ENCODE data around the gene JUN.

The JUN gene

DNA sequence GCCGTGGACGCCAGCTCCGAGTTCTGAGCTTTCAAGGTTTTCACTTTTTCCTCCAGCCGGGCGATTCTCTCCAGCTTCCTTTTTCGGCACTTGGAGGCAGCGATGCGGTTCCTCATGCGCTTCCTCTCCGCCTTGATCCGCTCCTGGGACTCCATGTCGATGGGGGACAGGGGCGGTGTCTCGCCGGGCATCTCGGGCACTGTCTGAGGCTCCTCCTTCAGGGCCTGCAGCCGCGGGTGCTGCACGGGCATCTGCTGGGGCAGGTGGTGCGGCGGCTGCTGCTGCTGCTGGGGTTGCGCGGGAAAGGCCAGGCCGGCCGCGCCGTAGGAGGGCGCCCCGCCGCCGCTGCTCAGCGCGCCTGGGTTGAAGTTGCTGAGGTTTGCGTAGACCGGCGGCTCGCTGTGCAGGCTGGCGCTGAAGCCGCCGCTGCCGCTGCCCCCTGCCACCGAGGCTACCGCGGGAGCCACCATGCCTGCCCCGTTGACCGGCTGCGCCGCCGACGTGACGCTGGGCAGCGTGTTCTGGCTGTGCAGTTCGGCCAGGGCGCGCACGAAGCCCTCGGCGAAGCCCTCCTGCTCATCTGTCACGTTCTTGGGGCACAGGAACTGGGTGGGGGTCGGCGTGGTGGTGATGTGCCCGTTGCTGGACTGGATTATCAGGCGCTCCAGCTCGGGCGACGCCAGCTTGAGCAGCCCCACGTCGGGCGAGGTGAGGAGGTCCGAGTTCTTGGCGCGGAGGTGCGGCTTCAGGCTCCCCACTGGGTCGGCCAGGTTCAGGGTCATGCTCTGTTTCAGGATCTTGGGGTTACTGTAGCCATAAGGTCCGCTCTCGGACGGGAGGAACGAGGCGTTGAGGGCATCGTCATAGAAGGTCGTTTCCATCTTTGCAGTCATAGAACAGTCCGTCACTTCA is 1.4 kb downstream of the JUN start:
- peak; percentile 34 for DNase-seq

DNA sequence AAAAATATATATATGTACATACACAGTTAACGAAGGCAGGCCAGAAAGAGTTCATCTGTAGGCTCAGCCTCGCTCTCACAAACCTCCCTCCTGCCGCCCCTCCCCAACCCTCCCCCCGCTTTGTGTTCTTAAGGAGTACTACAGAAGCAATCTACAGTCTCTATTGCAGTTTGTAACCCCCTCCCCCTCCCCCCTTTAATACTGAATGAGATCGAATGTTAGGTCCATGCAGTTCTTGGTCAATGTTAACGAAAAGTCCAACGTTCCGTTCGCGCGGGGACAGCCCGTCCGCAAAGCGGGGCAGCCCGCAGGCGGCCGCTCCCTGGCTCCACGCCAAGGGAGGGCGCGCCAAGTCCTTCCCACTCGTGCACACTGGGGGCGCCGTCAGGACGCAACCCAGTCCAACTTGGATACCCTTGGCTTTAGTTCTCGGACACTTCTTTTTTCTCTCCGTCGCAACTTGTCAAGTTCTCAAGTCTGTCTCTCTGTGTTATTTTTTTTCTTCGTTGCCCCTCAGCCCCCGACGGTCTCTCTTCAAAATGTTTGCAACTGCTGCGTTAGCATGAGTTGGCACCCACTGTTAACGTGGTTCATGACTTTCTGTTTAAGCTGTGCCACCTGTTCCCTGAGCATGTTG is 2.2 kb downstream of the JUN start:
- peak; percentile 66 for DNase-seq

DNA sequence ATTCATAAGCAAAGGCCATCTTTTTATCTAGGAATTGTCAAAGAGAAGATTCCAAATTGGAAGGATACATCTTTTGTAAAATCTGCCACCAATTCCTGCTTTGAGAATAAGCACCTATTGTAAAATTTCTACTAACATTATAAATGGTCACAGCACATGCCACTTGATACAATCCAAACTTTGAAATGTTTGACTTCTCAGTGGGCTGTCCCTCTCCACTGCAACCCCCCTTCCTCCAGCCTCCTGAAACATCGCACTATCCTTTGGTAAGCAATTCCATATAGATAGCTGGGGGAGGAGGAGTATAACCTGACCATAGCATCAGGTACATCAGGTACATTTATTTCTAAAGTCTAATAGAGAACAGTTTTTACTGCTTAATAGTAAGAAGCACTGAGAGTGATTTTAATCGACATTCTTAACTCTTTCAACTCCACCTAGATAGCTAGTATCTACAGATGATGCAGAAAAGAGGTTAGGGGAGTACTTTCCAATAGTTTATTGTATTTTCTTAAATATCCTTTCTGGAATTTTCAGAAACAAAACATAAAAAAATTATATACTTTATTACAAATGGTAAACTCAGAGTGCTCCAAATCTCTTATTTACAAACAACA is 2.9 kb downstream of the JUN start:
- no peak for DNase-seq

DNA sequence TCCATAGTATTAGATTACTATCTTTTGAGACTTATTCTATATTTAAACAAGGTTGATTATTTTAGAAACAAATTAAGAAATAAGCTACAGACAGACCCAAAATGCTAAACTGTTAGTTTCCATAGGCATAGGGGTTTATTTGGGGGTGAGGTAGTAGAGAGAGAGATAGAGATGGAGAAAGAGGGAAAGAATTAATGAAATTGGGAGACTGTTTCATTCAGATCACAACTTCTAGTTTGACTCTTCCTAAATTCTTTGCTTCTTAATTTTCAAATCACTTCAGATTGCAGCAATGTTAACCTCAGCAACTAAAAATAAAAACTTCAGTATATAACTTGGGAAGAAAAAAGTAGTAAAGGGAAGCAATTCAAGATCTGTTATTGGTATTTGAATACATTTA is 3.4 kb downstream of the JUN start:
- DNase-seq = no peak

DNA sequence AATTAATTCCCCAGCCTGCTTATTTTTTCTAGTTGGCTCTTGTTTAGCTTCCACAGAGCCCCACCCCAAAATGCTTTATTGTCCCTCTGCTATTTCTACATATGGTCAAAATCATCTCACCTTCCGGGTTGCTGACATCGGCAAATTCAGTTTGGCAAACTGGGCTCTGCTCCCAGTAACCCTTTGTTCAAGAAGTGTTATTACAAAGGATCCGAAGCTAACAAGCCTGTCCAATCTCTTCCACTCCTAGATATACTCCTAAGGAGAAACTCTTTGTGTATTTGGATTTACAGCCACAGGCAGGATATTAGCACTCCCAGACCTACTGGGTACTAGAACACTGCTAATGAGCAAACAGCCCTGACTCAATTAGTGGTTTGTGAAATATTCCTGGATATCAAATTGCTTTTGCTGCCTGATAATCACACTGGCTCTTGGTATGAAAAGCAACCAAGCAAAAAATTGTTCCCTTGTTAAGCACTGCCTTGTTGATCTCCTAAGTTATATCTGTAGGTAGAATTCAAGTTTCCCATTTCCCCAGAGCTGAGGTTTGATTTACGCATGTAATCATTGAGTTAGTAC is 4.0 kb downstream of the JUN start:
- DNase-seq = peak; percentile 46

DNA sequence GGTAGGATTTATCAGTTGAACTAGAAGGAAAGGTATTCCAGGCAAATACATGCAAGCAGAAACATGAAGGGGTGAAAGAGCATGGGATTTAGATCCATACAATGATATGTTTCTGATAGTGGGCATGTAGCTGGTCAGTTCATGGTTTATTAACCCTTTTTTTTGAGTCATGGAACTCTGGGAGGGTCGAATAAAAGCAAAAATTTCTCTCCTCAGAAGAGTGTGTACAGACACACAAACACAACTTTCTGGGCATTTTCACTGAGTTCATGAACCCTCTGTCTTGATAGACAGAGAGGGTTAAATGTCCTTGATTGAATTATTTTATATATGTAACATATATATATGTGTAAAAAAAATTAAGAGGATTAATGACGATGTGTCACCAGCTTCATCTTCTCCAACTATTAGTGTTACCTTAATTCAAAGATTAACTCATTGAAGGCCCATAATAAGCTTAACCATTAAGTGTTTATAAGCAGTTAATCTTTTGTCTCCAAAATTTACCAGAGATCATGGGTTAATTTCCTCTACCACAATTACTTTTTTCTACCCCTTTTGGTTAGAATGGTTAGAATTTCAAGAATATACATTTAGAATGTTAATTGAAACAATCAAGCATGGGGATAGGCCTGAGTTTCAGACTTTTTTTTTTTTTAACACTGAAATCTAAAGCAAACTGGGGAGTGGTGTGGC is 4.6 kb downstream of the JUN start:
- no peak for DNase-seq

DNA sequence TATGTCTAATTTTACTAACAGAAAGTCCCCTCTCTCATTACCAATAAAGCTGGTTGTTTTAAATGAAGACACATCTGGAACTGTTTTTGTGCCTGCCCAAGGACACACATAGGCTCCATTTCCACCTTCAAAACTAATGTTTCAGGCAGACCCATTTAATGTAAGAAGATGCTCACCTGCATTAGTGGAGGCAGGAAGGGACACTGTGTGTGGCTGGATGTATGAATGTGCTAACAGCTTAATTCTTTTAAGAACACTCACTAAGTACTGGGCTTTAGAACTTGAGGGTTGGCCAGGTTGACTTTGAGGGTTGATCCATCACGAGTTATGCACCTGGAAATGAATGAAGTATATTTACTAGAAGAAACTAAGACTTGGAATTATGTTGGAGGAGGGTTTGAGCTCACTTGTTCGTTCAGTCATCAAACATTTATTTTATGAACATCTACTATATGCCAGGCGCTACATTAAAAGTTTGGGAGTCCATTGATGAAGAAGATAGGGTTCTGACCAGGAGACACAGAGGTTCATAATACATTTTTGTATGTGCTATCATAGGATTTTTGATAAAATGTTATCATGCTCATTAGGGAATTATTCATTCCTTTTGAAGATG is 5.4 kb downstream of the JUN start:
- no peak for DNase-seq

DNA sequence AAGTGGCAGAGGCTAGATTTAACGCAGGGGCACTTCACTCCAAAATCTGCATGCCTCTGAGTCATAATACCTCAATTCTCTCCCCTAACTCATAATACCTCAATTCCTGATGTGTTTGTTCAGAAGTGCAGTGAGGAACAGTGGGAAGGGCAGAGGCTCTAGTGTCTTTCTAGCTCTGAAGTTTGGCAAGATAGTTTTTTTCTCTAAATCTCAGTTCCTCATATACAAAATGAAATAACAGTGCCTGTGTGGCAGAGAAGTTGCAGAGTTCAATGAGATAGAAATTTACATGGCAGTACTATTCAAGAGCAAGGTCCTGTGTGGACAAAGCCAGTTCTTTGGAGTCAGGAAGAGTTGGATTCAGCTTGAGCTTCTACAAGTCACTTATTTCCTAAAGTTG is 9.8 kb downstream of the JUN start:
- DNase-seq = no peak

DNA sequence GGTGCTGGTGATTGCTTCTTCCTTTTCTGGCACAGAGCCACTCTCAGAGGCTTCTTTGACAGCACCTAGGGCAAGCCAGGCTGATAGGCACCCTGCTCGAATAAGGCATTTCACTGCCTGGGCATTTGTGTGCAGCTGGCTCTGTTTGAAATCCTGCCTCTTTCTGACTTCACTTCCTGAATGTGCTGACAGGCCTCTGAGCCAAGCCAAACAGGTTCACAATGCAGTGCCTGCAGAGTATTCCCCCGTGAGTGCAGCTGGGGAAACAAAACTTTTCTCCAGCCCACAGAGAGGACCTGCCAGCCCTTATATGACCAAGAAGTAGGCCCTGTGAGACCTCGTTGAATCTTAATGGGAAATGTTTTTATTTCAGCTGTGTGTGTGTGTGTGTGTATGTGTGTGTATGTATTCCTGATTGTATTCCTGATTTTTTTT is 10.4 kb downstream of the JUN start:
- DNase-seq = peak; percentile 74

DNA sequence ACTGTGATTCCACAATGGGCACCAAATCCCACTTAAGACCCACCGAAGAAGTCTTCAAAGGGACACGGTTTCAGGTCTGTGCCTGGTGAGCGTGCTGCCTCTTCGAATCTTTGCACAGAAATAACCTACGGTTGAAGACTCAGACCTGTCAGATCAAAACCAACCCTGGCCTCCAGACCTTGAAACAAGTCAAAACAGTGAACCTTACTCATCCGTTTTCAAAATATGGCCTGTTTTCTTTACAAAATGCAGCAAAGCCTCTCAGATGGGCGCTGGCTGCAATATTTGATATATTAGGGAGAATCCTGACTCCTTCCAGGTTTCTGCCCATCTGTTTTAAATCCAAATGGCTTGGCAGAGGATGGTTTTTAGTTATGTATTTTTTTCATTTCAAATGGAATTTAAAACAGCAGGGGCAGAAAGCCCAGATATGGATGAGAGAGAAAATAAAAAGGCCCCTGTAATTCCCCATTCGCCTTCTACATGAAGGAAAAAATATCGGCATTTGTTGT is 14.0 kb downstream of the JUN start:
- DNase-seq = peak; percentile 44

DNA sequence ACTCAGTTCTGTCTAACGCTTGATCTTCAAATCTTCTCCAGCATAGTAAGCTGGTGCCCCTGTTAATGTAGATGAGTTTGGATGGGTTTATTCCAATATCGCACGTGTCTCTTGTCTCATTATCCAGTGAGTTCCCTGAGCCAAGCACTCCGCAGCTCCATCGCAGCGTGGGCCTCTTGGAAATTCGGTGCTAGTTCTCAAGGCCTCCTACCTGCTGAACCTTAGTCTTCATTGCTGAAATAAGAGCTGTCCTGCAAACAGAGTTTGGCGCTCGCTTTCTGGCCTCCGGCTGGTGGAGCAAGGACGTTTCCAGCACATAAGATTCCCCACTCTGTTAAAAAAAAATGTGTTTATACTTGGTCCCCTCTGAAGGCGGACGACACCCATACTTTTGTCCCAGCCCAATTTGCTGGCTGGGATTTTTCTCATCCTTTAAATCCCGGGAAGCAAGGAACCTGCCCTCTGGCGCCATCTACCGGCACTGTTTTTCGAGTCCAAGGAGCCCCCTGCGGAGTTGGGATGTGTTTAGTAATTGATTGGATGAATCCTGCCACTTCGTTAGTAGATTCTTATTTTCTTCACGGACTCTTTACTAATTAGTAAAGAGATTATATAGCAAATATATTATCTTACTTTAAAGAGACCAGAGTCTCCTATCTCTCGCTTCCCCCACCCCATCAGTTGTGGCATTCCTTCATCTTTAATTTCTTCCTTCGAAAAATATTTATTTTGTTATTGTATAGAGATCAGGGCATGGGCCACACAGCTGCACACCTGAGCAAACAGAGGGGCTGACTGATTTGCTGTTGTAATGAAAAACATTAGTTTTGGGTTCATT is 14.7 kb downstream of the JUN start:
- peak; percentile 71 for DNase-seq

DNA sequence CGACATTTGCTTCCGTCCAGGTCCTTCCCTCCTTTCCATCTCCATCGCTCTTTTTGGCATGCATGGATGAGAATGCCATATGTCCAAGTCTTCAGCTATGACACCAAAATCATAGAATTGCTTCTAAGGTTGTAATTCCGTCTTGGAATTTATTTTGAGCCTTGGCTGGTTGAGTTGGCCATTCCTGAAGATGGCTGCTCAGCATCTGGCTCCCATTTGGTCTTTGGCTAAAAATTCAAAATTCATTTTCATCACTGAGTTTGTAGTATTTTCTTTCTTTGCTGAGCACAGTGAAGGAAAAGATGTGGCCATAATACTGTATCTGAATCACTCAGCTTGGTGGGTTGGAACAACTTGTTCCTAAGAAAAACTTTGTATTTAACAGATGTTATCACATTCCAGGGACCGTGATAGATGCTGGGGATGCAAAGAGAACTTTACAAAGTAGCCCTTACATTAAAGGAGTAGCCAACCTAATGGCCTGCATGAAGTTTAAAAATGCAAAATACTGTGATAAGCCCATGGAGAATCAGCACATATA is 15.6 kb downstream of the JUN start:
- no peak for DNase-seq

DNA sequence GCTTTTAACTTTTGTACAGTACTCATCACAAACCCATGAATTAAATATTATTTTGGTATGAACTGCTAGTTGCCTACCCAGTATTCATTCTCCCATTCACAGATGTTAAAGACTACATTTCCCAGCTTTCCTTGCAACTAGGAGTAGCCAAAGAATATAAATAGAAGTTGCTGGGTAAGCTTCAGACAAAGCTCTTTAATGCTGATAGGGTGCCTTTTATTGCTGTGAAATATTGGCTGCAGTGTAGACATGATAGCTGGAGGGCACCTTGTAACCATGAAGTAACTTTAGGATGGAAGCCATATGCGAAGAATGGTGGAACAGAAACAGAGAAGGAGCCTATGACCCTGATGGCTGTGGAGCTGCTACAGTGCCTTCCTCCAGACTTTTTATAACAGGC is 16.7 kb downstream of the JUN start:
- no peak for DNase-seq

DNA sequence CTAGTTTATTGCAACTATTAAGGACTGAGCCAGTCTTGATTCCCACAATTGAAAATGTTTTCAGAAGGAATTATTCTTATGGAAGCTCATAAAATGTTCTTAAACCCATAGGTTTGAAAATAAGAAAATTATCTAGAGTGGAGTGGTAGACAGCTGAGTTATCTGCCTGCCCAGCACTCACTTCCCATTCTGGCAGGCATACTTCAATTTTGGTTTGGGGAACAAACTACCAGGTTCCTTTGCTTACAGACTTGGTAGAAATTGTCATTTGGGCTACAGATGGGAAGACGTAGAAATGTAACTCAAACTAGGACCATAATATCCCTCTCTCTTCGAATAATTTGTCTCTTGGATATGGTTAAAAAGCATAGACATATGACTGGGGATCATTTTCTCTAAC is 18.4 kb downstream of the JUN start:
- DNase-seq = no peak

DNA sequence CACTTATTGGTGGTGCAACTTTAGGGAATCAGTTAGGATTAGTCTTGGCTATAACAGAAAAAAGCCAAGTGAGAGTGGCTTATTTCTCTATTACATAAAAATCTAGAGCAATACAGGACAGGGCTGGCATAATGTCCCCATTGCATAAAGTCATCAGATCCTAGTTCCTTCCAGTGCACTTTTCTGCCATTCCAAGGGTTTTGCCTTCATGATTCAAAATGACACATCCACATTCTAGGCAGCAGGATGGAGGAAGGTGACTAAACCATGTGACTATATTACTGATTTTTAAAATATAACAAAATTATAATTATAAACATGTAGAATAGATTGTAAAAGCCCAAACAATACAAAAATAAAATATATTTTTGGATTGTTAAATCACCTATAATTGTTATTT is 18.8 kb downstream of the JUN start:
- DNase-seq = no peak

DNA sequence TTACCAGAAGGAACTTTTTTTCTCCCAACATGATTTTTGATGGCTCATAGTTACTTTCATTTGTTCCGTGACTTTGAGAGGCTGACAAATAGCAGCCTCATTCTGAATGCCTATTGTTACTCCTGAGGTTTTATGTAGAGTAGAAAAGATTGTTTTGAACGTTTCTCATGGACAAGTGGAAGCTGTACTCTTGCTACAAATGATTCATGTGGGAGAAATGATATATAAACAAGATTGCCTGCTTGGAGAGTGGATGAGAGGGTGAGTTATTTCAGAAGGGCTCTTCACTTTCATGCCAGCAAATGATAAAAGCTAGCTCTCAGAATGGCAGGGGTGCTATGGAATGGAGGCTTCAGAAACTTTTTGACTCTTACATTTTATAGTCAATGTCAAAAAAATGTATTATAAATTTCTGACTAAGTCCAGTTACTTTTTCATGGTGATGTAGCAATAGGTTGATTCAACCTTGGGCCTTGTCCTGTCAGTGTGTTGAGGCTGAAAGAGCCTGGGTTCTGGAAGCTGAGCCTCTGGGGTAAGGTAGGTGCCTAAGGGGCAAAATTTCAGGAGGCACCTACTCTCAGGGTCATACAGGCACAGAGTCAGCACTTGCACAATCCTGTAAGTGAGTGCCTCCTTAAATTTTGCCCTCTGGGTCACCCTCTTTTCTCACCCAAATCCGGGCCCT is 19.4 kb downstream of the JUN start:
- DNase-seq = peak; percentile 77

DNA sequence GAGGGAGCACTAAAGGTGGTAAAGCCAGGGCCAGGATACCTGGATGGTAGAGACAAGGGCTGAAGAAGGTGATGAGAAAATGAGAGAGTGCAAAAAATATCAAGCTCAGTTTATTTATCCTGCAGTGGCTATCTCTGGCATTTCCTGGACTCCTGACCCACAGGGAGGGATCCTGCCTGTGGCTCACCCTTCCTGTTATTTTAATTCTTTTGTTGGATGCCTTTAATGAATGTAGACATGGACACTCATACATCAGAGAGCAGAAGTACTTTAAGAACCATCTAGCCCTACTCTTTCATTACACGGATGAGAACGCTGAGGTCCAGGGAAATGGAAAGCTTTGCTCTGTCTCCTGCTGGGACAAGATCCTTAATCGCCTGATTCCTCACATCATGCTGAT is 20.6 kb downstream of the JUN start:
- peak; percentile 71 for DNase-seq

DNA sequence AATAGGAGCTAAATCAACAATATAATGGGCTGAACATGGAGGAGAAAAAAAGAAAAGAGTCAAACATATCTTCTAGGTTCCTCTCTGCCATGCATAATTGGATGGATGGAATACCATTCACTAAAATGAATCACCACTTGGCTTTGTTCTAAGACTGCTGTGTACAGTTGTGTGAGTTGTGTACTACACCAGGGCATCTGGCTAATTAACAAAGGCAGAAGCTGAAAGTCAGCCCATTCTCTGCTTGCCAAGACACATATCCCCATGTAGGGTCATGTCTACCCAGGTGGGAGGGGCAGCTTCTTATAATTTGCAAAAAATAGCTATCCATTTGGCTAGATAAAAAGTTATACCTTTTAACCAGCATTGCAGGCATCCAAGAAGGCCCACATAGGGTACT is 21.0 kb downstream of the JUN start:
- peak; percentile 44 for DNase-seq

DNA sequence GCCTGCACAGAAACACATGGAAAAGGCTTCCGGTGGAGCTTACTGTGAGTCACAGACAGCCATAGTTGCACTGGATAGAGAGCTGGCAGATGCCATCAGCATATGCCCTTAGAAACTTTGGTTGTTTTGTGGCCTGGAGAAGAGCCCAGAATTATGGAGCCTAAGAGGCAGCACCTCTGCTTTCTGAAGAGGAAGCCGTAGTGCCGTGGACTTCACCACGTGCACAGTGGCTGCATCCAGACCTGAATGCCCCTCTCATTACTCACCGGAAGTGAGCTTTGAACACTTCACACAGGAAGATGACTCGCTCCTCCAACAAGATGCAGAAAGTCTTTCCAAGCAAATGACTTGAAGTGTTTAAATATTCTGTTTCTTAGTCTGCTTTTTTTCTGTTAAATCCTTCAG is 28.4 kb downstream of the JUN start:
- DNase-seq = peak; percentile 99

DNA sequence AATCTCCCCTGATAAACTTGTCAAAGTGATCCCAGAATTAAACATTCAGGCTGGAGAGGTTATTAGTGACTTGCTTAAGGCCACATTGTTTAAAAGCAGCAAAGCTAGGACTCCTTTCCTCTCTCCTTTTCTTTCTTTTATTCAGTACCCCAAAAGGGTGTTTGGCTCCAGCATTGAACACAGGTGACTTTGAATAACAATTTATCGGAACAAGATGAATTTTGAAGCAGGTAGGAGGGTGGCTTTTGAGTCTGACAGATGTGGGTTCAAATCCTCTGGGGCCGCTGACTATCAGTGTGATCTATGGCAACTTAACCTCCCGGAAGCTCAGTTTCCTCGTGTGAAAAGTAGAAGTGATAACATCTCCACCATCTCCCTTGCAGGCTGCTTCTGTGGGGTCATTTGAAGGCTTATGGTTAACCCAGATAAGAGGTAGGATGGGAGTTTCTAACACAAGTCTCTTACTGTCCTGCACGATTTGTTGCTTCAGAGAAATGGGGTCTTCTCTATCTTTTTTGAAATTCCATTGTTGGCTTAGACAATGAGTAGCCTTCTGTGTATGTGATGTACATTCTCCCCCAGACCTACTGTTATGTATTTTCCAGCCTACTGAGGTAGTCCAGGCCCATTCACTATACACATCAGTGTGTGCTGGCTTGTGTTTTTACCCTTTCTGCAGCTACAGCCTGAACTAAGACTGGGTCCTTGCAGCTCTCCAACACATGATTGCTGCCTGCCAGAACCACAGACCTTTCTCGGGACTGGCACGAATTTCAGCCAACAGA is 29.0 kb downstream of the JUN start:
- DNase-seq = no peak
